ENCODE results near the gene NTSR2.

DNA sequence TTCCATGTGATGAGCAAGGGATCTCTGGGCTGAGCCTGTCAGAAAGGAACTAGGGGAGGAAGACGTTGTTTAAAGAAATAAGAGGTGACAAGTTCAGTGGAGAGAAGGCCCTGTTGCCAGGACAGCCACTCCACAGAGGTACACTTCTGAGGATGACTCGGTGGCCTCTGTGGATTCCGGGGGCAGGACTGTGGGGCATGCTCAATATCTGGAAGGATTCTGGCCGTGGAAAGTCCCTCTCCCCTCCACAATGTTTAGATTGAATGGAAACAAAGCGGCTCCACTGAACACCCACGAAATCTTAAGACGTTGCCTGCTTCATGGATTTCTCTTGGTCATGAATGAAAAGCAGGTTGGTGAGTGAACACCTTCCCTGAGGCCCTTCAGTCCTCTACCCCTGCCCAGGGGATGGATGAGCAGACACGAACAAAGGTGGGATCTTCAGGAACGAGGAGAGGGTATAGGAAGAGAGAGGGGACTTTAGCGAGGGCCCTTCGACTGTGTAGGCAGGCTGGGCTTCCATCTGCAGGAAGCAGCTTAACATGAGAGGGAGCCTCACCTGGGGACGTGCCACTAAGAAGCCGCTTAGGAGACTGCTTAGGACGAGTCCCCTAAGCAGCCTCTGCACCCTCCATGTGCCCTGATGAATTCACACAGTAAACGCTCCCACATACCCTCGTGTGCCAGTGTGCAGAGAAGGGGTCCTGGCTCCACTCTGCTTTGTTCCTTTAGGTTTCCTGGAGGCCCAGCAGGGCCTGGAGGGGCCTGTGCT lies 1.9 kb downstream of the NTSR2 start:
- TF ChIP-seq EZH2 (IDR thresholded peaks at IDR 0.05) (no peak), POLR2AphosphoS5 (IDR thresholded peaks at IDR 0.05; ENCODE audit: borderline replicate concordance, low read depth, low read length) (no peak)
